ENCODE measurements around the gene KCNJ1. TPM values are rescaled to one million over a fixed set of nuclear protein-coding genes. Genes with fewer than 3 reads are reported as not detected.
A peak's percentile ranks its signal among the peaks of the same experiment; 100 is the strongest.

KCNJ1 gene
- total RNA-seq, 3 donors from 2014 or later (not counting 1 experiment from before 2014, with no cell fraction given): not detected

- Histone ChIP-seq H3K36me3 (ENCODE audit: control insufficient read depth, insufficient read depth, low read length) (no peaks in the 10 kb centered on the region), H3K4me3 (ENCODE audit: low read length) (no peak overlapping the region), H3K9me3 (ENCODE audit: control insufficient read depth, insufficient read depth, low read length) (no peaks in the 10 kb centered on the region), H3K27ac (ENCODE audit: low read length) (no peak overlapping the region), H3K27me3 (ENCODE audit: control insufficient read depth, insufficient read depth, low read length) (no peaks in the 10 kb centered on the region), H3K4me1 (ENCODE audit: control insufficient read depth, insufficient read depth, low read length) (peaks cover 16% of the 10 kb centered on the region)
- no peak for DNase-seq
- H3K27ac Mint-ChIP-seq: no peak overlapping the region
- H3K36me3 Mint-ChIP-seq: no peaks in the 10 kb centered on the region
- H3K27me3 Mint-ChIP-seq (ENCODE audit: low read depth in 2 of 2): no peaks in the 10 kb centered on the region
- no peak overlapping the region for H3K4me3 Mint-ChIP-seq
- WGBS (ENCODE audit: insufficient coverage): 64% methylated on average over 15 of the region's 16 CpGs
- H3K9me3 Mint-ChIP-seq: peaks cover 0 to 2% of the 10 kb centered on the region in 2 donors
- peaks cover 35 to 41% of the 10 kb centered on the region in 2 donors for H3K4me1 Mint-ChIP-seq
- intact Hi-C loops (cut with micrococcal nuclease): loop anchor here (10.0 kb wide), 1 partner anchor 541 kb away; no protein-coding TSS in a partner anchor
- no peak for ATAC-seq
- no peak for TF ChIP-seq CTCF (IDR thresholded peaks at IDR 0.05)
Measured at GRCh38 chr11:128835741-128836430, 31.2 kb downstream of the KCNJ1 start.

- no peak overlapping the region for H3K27ac ChIP-seq (ENCODE audit: low read length)
- H3K4me1 ChIP-seq (ENCODE audit: control insufficient read depth, insufficient read depth, low read length): peaks cover 26% of the 10 kb centered on the region
- no peaks in the 10 kb centered on the region for H3K36me3 Mint-ChIP-seq
- intact Hi-C loops (cut with micrococcal nuclease): loop anchor here (10.0 kb wide), 1 partner anchor 539 kb away; no protein-coding TSS in a partner anchor
- ATAC-seq: no peak
- H3K4me3 ChIP-seq (ENCODE audit: low read length): no peak overlapping the region
- no peak overlapping the region for H3K27ac Mint-ChIP-seq
- no peak overlapping the region for H3K4me3 Mint-ChIP-seq
- H3K27me3 Mint-ChIP-seq (ENCODE audit: low read depth in 2 of 2): no peaks in the 10 kb centered on the region
- WGBS (ENCODE audit: insufficient coverage): 68% methylated on average over 2 of the region's 2 CpGs
- H3K9me3 ChIP-seq (ENCODE audit: control insufficient read depth, insufficient read depth, low read length): no peaks in the 10 kb centered on the region
- DNase-seq: no peak
- TF ChIP-seq CTCF (IDR thresholded peaks at IDR 0.05): no peak
- H3K27me3 ChIP-seq (ENCODE audit: control insufficient read depth, insufficient read depth, low read length): no peaks in the 10 kb centered on the region
- no peaks in the 10 kb centered on the region for H3K36me3 ChIP-seq (ENCODE audit: control insufficient read depth, insufficient read depth, low read length)
- H3K4me1 Mint-ChIP-seq: peaks cover 38 to 51% of the 10 kb centered on the region in 2 donors
- peaks cover 0 to 2% of the 10 kb centered on the region in 2 donors for H3K9me3 Mint-ChIP-seq
Measured at GRCh38 chr11:128834157-128834556, 32.9 kb downstream of the KCNJ1 start.

GRCh38 chr11:128832121-128832497 lies 35.0 kb downstream of the KCNJ1 start:
- Histone ChIP-seq H3K36me3 (ENCODE audit: control insufficient read depth, insufficient read depth, low read length) (no peaks in the 10 kb centered on the region), H3K4me1 (ENCODE audit: control insufficient read depth, insufficient read depth, low read length) (peaks cover 16% of the 10 kb centered on the region), H3K4me3 (ENCODE audit: low read length) (no peak overlapping the region), H3K9me3 (ENCODE audit: control insufficient read depth, insufficient read depth, low read length) (no peaks in the 10 kb centered on the region), H3K27ac (ENCODE audit: low read length) (no peak overlapping the region), H3K27me3 (ENCODE audit: control insufficient read depth, insufficient read depth, low read length) (no peaks in the 10 kb centered on the region)
- Mint-ChIP-seq H3K4me1 (peaks cover 24 to 38% of the 10 kb centered on the region in 2 donors), H3K36me3 (no peaks in the 10 kb centered on the region), H3K4me3 (no peak overlapping the region), H3K9me3 (peaks cover 0 to under 1% of the 10 kb centered on the region in 2 donors), H3K27ac (peak overlapping the region in 1 of 2 donors; percentile 29), H3K27me3 (ENCODE audit: low read depth in 2 of 2) (no peaks in the 10 kb centered on the region)
- no peak for ATAC-seq
- 24% methylated on average over 3 of the region's 3 CpGs for WGBS (ENCODE audit: insufficient coverage)
- intact Hi-C loops (cut with micrococcal nuclease): loop anchor here (10.0 kb wide), 1 partner anchor 537 kb away; no protein-coding TSS in a partner anchor
- DNase-seq: no peak
- TF ChIP-seq CTCF (IDR thresholded peaks at IDR 0.05): no peak

Data from natural killer cell (primary cell).